ENCODE data around the gene CDH13.

The CDH13 gene

GRCh38 chr16:82639263-82639662 is 12.5 kb downstream of the CDH13 start:
- H3K4me3 ChIP-seq (ENCODE audit: low read depth, low read length) = no peak overlapping the region
- TF ChIP-seq CTCF (IDR thresholded peaks at IDR 0.05; ENCODE audit: control insufficient read depth, extremely low read depth, insufficient read depth) = no peak
- DNase-seq (ENCODE audit: low read depth) = no peak

DNA sequence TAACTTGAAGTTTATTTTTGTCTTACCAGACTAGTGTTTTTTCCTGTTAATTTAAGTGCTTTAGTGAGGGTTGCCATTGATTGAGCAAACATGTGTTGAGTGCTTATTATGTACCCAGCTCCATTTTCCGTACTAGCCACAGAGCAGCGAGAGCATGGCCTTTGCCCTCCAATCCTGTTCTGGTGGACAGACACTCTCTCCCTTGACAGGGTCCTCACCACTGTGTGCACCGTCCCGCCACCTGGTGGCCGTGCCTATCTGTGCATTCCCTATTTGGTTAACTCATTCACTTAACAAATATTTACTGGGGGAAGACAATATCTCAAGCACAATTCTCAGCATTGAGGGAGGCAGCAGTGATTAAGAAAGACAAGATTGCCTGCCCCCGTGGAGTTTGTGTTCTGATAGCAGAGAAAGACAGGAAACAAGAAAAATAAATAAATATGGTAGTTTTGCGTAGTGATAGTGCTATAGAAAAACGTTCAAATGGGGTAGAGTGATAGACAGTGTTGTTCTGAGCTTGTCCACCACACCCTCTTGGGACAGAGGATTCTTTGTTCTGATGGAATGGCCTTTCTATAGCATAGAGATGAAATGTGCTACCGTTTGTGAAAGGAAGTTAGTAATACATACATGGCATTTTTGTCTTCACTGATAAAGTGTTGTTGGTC is 13.0 kb downstream of the CDH13 start:
- H3K4me3 ChIP-seq (ENCODE audit: low read depth, low read length) = no peak overlapping the region
- no peak for DNase-seq (ENCODE audit: low read depth)
- TF ChIP-seq CTCF (IDR thresholded peaks at IDR 0.05; ENCODE audit: control insufficient read depth, extremely low read depth, insufficient read depth) = peak; percentile 83

GRCh38 chr16:82641336-82641984 is 14.7 kb downstream of the CDH13 start:
- no peak for DNase-seq (ENCODE audit: low read depth)
- H3K4me3 ChIP-seq (ENCODE audit: low read depth, low read length) = no peak overlapping the region
- TF ChIP-seq CTCF (IDR thresholded peaks at IDR 0.05; ENCODE audit: control insufficient read depth, extremely low read depth, insufficient read depth) = no peak

DNA sequence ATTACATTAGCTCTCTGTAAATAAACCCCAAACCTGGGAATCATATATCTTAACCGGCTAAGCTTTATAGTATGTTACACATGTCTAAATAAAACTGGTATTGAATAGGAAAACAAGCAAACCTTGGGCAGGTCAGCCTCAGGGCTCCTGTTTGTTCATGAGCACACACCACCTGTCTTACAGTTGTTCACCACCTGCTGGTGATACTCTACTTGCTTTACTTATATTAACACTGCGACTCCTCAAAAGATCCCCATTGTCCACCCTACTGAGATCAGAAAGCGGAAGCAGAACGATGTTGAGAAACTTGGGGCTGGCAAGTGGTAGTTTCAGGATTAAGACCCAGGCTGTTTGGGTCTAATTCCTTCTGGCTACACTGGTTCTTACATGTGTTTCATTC is 16.4 kb downstream of the CDH13 start:
- DNase-seq (ENCODE audit: low read depth) = no peak
- TF ChIP-seq CTCF (IDR thresholded peaks at IDR 0.05; ENCODE audit: control insufficient read depth, extremely low read depth, insufficient read depth) = no peak
- H3K4me3 ChIP-seq (ENCODE audit: low read depth, low read length) = no peak overlapping the region

DNA sequence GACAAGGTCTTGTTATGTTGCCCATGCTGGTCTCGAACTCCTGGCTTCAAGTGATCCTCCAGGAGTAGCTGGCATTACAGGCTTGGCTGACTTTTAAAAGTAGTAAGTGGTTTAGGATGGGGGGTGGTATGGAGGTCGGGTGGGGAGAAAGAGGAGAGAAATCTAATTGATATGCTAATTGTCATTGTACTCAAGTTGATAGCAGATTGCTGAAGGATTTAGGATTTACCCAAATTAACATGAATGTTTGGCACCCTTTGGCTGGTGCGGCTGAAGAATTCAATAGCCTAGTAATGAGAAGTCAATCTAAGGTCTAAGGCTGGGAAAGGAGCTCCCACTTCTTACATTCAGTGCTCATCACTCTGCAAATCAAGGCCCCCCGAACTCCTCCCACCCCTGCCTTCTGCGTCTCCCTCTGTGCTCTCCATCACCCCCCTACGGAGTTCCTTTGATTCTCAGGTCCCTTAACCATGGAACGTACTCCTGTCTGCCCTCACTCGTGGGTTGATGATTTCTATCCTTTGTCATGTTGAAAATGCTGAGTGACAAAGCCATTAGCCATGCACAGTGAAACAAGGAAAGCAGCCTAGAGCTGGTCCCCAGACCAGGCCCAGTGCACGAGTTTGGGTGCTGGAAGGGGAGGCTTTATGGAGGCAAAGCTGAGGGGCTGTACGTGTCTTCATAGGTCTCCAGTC is 17.3 kb downstream of the CDH13 start:
- no peak overlapping the region for H3K4me3 ChIP-seq (ENCODE audit: low read depth, low read length)
- no peak for DNase-seq (ENCODE audit: low read depth)
- no peak for TF ChIP-seq CTCF (IDR thresholded peaks at IDR 0.05; ENCODE audit: control insufficient read depth, extremely low read depth, insufficient read depth)

GRCh38 chr16:82646504-82646903 is 19.7 kb downstream of the CDH13 start:
- DNase-seq (ENCODE audit: low read depth) = no peak
- no peak overlapping the region for H3K4me3 ChIP-seq (ENCODE audit: low read depth, low read length)
- TF ChIP-seq CTCF (IDR thresholded peaks at IDR 0.05; ENCODE audit: control insufficient read depth, extremely low read depth, insufficient read depth) = no peak

Measured in LNCaP clone FGC (cell line).